ENCODE measurements around the gene CDH4.
"Not testable (repeated sequence)": the region's sequence is repeated elsewhere in the genome, so short reads cannot be mapped to it uniquely, and the experiment has no call there.

The CDH4 gene

GRCh38 chr20:61253640-61254511, 1.8 kb downstream of the CDH4 start:
- DNase-seq, result no peak

- DNase-seq, result no peak
Observed at GRCh38 chr20:61254881-61255626, 3.0 kb downstream of the CDH4 start.

- no peak for DNase-seq
Observed at GRCh38 chr20:61256365-61256764, 4.3 kb downstream of the CDH4 start.

DNA sequence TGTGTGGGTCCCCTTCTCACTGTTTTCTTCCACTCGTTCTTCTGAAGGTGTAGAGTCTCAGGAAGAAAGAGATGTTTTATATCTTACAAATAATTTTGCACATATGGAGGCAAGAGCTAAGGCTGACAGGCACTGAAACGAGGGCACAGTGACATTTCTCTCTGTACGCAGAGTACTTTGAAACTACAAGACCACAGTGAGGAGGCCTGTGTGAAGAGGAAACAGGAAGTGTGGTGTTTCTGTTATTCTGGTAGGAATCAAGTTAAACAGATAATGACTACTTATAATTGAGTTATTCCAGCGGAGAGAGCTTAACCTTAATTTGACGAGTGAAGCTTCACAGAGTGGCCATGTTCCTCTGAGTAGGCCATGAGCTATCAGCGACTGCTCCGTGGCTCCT, 4.8 kb downstream of the CDH4 start:
- DNase-seq, result no peak

- no peak for DNase-seq
Observed at GRCh38 chr20:61257611-61258010, 5.5 kb downstream of the CDH4 start.

DNA sequence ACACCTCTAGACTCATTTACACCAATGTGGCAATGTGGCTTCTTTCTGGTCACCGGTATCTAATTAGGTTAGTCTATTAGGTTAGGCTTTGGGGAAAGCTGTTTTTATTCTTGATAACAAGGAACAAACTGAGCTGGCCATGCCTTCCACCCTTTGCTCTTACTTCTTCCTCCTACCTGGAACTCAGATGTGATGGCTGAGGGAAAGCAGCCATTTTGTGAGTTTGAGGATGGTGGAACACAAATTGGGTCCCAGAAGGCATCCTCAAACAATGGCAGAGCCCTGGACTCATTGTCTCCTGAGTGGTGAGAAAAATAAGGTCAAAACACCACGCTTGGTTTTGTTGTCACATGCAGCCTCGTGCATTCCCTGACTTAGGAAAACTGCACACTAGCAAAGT, 7.7 kb downstream of the CDH4 start:
- DNase-seq, result no peak

GRCh38 chr20:61260905-61261304, 8.8 kb downstream of the CDH4 start:
- DNase-seq, result no peak

- DNase-seq, result no peak
Observed at GRCh38 chr20:61262036-61262435, 10.0 kb downstream of the CDH4 start.

GRCh38 chr20:61262514-61262913, 10.5 kb downstream of the CDH4 start:
- DNase-seq, result no peak

DNA sequence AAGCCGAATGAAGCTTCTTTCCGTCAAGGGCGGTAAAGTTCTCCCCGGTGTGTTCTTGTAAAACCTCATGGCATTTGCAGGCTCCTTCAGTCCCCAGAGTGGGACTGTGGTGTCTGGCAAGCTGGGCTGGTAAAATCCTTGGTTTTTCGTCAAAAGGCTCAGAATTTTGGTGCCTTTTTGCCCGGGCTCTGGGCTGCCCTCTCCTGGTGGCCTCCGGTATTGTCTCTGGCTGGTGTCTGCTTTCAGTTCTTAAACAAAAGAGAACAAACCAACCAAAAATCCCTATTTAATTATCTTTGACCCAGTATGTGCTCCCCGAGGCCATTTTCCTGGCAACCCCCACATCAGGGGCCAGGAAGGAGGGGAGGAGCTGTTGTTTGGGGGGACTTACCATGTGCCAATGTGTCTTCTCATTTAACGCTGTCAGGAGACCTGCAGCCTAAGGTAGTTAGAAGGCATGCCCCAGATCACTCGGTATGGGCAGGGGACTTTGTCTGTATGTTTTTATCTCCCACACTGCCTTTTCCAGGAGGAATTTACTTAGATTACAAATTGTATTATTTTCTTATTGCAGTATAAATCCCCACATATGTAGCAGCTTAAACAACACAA, 11.1 kb downstream of the CDH4 start:
- DNase-seq, result peak; percentile 72

DNA sequence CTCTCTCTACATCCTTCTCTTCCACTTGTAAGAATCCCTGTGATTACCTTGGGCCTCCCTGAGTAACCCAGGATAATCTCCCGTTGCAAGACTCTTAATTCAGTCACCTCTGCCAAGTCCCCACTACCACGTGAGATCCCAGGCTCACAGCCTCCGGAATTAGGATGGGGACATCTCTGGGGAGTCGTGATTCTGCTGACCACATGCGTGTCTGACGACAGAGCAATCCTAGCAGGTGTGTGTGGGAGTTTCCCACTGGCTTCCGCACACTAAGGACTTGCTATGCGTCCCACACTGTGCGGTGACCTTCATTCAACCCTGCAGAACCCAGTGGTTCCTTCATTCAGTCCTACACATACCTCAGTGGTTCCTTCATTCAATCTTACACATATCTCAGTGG, 11.9 kb downstream of the CDH4 start:
- no peak for DNase-seq

DNA sequence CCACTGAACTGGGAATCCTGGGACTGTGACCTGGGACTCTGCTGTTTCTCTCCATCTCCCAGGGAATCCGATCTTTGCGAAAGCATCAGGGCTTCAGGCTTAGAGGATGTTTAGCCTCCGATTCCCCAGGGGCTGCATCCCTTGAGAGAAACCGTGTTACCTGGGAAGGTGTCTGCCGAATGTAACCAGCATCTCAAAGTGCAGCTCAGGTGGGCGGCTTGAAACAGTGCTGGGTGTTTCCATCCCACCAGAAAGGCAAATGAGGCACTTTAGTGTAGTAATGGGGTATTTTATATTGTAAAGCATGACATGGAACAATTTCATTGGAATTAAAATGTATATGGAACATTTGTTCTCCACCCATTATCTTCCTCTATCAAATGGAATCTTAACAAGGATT, 15.2 kb downstream of the CDH4 start:
- DNase-seq, result no peak

DNA sequence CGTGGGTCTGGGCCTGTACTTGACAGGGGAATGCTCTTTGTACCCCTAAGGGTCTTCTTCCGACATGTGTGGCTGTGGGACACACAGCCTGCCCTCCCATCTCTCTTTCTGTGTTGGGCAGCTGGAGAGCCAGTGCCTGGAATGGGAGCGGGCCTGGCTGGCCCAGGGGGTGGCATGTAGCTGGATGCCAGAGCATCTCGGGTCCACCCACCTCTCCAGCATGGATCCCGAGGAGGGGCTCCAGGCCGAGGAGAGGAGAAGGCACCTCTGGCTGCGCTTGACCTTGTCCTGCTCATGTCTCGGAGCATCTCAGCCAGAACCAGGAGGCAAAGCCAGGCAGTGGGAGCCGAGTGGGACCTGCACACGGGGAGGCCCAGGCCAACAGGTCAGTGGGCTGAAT, 16.0 kb downstream of the CDH4 start:
- DNase-seq, result no peak

- DNase-seq, result no peak
Observed at GRCh38 chr20:61271312-61272231, 19.5 kb downstream of the CDH4 start.

DNA sequence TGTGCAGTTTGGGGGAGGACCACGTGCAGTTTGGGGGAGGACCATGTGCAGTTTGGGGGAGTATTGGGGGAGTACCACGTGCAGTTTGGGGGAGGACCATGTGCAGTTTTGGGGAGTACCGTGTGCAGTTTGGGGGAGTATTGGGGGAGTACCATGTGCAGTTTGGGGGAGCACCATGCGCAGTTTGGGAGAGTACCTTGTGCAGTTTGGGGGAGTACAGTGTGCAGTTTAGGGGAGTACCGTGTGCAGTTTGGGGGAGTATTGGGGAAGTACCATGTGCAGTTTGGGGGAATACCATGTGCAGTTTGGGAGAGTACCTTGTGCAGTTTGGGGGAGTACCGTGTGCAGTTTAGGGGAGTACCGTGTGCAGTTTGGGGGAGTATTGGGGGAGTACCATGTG, 21.0 kb downstream of the CDH4 start:
- DNase-seq, result not testable (repeated sequence)

DNA sequence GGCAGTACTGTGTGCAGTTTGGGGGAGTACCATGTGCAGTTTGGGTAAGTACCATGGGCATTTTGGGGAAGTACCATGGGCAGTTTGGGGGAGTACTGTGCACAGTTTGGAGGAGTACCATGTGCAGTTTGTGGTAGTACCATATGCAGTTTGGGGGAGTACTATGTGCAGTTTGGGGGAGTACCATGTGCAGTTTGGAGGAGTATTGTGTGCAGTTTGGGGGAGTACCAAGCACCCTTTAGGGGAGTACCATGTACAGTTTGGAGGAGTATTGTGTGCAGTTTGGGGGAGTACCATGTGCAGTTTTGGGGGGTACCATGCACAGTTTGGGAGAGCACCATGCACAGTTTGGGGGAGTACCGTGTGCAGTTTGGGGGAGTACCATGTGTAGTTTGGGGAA, 21.6 kb downstream of the CDH4 start:
- DNase-seq, result not testable (repeated sequence)

DNA sequence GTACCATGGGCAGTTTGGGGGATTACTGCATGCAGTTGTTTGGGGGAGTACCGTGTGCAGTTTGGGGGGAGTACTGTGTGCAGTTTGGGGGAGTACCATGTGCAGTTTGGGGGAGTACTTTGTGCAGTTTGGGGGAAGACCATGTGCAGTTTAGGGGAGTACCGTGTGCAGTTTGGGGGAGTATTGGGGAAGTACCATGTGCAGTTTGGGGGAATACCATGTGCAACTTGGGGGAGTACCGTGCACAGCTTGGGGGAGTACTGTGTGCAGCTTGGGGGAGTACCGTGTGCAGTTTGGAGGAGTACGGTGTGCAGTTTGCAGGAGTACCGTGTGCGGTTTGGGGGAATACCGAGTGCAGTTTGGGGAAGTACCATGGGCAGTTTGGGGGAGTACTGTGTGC, 22.3 kb downstream of the CDH4 start:
- no peak for DNase-seq

GRCh38 chr20:61278296-61278695, 26.2 kb downstream of the CDH4 start:
- no peak for DNase-seq

DNA sequence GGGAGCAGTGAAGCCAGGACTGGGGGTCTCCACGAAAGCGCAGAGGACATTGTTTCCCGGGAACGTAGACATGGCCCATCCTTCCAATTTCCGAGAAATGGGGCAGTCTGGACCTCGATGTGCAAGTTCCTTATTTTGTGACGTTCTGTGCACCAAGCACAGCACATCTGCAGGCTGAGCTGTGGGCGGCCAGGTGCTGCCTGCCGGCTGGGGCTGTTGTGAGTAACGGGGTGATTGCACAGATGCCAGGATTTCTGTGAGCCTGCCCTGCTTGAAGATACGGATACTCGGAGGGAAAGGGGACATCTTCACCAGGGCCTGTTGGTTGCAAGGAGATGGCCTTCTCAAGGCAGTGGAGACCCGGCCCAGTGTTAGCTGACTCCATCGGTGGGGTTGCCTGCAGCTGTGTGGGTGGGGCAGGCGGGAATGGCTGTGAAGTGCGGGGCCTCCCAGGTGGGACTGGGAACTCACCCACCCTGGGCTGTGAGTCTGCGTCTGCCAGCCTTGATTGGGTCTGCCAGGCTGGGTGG, 27.6 kb downstream of the CDH4 start:
- DNase-seq, result no peak

- DNase-seq, result no peak
Observed at GRCh38 chr20:61280217-61280980, 28.3 kb downstream of the CDH4 start.

GRCh38 chr20:61281286-61281795, 29.3 kb downstream of the CDH4 start:
- no peak for DNase-seq
